ENCODE measurements around the gene GLG1.

DNA sequence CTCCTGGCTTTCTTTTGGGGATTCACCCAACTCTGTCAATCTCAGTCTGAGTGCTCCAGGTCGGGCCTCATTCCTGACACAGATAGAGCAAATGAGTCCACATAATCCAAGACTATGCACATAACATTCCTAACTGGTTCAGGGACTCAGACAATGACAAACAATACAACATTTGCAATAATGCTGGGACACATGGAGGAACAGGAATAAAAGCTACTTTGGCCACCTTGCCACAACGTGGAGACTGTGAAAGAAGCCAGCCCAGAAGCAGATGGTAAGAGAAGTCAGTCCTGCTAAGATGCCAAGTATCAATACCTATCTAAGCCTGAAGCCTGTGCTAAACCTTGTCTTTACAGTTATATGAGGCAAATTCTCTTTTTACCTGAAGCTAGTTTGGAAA, 39.0 kb downstream of the GLG1 start:
- TF ChIP-seq, protein P1, sequence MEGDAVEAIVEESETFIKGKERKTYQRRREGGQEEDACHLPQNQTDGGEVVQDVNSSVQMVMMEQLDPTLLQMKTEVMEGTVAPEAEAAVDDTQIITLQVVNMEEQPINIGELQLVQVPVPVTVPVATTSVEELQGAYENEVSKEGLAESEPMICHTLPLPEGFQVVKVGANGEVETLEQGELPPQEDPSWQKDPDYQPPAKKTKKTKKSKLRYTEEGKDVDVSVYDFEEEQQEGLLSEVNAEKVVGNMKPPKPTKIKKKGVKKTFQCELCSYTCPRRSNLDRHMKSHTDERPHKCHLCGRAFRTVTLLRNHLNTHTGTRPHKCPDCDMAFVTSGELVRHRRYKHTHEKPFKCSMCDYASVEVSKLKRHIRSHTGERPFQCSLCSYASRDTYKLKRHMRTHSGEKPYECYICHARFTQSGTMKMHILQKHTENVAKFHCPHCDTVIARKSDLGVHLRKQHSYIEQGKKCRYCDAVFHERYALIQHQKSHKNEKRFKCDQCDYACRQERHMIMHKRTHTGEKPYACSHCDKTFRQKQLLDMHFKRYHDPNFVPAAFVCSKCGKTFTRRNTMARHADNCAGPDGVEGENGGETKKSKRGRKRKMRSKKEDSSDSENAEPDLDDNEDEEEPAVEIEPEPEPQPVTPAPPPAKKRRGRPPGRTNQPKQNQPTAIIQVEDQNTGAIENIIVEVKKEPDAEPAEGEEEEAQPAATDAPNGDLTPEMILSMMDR (conservative IDR thresholded peaks at IDR 0.05): no peak
- TF ChIP-seq EZH2 (IDR thresholded peaks at IDR 0.05; ENCODE audit: low read depth): no peak

Measured in PC-9 (cell line).